Measurements from ENCODE around the gene LMBR1. TPM values are rescaled to one million over a fixed set of nuclear protein-coding genes. Genes with fewer than 3 reads are reported as not detected.

Gene LMBR1
- total RNA-seq, 4 donors from 2014 or later: 38.0 to 81.3 (median 56.4) TPM

GRCh38 chr7:156795415-156795814 is 97.6 kb downstream of the LMBR1 start:
- Histone ChIP-seq H3K36me3 (peaks cover 0 to 26% (median 7%) of the 10 kb centered on the region in 4 donors), H3K27ac (replicated peaks in 1 of 4) (no peak overlapping the region), H3K27me3 (no peaks in the 10 kb centered on the region), H3K4me3 (no peak overlapping the region), H3K9me3 (no peaks in the 10 kb centered on the region), H3K4me1 (no peaks in the 10 kb centered on the region)
- TF ChIP-seq POLR2A (IDR thresholded peaks at IDR 0.05; ENCODE audit: low read depth): no peak
- TF ChIP-seq CTCF (IDR thresholded peaks at IDR 0.05): no peak
- no peak for TF ChIP-seq POLR2AphosphoS5 (IDR thresholded peaks at IDR 0.05)
- TF ChIP-seq EP300 (IDR thresholded peaks at IDR 0.05): no peak
- intact Hi-C loops (cut with DNase I): no loop called here
- WGBS: 95% methylated on average over 4 of the region's 4 CpGs
- DNase-seq (ENCODE audit: extremely low spot score): no peak

- no peaks in the 10 kb centered on the region for H3K27me3 ChIP-seq
- peaks cover 0 to 23% (median 2%) of the 10 kb centered on the region in 4 donors for H3K36me3 ChIP-seq
- no peak overlapping the region for H3K4me3 ChIP-seq
- WGBS: 93% methylated on average over 2 of the region's 2 CpGs
- intact Hi-C loops (cut with DNase I): no loop called here
- DNase-seq (ENCODE audit: extremely low spot score): no peak
- no peaks in the 10 kb centered on the region for H3K9me3 ChIP-seq
- H3K4me1 ChIP-seq: no peaks in the 10 kb centered on the region
- H3K27ac ChIP-seq (replicated peaks in 1 of 4): no peak overlapping the region
- TF ChIP-seq CTCF (IDR thresholded peaks at IDR 0.05) (no peak), POLR2AphosphoS5 (IDR thresholded peaks at IDR 0.05) (no peak), POLR2A (IDR thresholded peaks at IDR 0.05; ENCODE audit: low read depth) (no peak), EP300 (IDR thresholded peaks at IDR 0.05) (no peak)
Observed at GRCh38 chr7:156793334-156793733, 99.6 kb downstream of the LMBR1 start.

GRCh38 chr7:156792611-156793010 is 100.4 kb downstream of the LMBR1 start:
- Histone ChIP-seq H3K9me3 (no peaks in the 10 kb centered on the region), H3K36me3 (peaks cover 0 to 23% (median 2%) of the 10 kb centered on the region in 4 donors), H3K27ac (replicated peaks in 1 of 4) (no peak overlapping the region), H3K27me3 (no peaks in the 10 kb centered on the region), H3K4me3 (no peak overlapping the region), H3K4me1 (no peaks in the 10 kb centered on the region)
- no peak for TF ChIP-seq CTCF (IDR thresholded peaks at IDR 0.05)
- no peak for TF ChIP-seq POLR2A (IDR thresholded peaks at IDR 0.05; ENCODE audit: low read depth)
- TF ChIP-seq POLR2AphosphoS5 (IDR thresholded peaks at IDR 0.05): no peak
- TF ChIP-seq EP300 (IDR thresholded peaks at IDR 0.05): no peak
- WGBS: 78% methylated on average over 5 of the region's 5 CpGs
- intact Hi-C loops (cut with DNase I): no loop called here
- no peak for DNase-seq (ENCODE audit: extremely low spot score)

- Histone ChIP-seq H3K4me1 (no peaks in the 10 kb centered on the region), H3K27ac (replicated peaks in 1 of 4) (no peak overlapping the region), H3K4me3 (no peak overlapping the region), H3K36me3 (peaks cover 0 to 26% (median 2%) of the 10 kb centered on the region in 4 donors), H3K9me3 (no peaks in the 10 kb centered on the region), H3K27me3 (no peaks in the 10 kb centered on the region)
- intact Hi-C loops (cut with DNase I): no loop called here
- 77% methylated on average over 4 of the region's 4 CpGs for WGBS
- DNase-seq (ENCODE audit: extremely low spot score): no peak
- TF ChIP-seq CTCF (IDR thresholded peaks at IDR 0.05) (no peak), POLR2A (IDR thresholded peaks at IDR 0.05; ENCODE audit: low read depth) (no peak), EP300 (IDR thresholded peaks at IDR 0.05) (no peak), POLR2AphosphoS5 (IDR thresholded peaks at IDR 0.05) (no peak)
Observed at GRCh38 chr7:156791241-156791640, 101.7 kb downstream of the LMBR1 start.

- H3K36me3 ChIP-seq: peaks cover 0 to 18% (median 3%) of the 10 kb centered on the region in 4 donors
- TF ChIP-seq CTCF (IDR thresholded peaks at IDR 0.05) (no peak), EP300 (IDR thresholded peaks at IDR 0.05) (no peak), POLR2A (IDR thresholded peaks at IDR 0.05; ENCODE audit: low read depth) (no peak), POLR2AphosphoS5 (IDR thresholded peaks at IDR 0.05) (no peak)
- intact Hi-C loops (cut with DNase I): no loop called here
- H3K4me3 ChIP-seq: no peak overlapping the region
- no peak overlapping the region for H3K27ac ChIP-seq (replicated peaks in 1 of 4)
- no peaks in the 10 kb centered on the region for H3K4me1 ChIP-seq
- no peaks in the 10 kb centered on the region for H3K9me3 ChIP-seq
- no peaks in the 10 kb centered on the region for H3K27me3 ChIP-seq
- no peak for DNase-seq (ENCODE audit: extremely low spot score)
Observed at GRCh38 chr7:156790264-156790663, 102.7 kb downstream of the LMBR1 start.
